SW480 (cell line): ENCODE measurements around the gene C1S.
"Not testable (repeated sequence)": the region's sequence is repeated elsewhere in the genome, so short reads cannot be mapped to it uniquely, and the experiment has no call there.

Experiments
- DNase-seq: peaks from one replicate; pipeline ENCODE4 v3.0.0-alpha.2; 2016; ENCODE audit warnings: low spot score

C1S gene

DNA sequence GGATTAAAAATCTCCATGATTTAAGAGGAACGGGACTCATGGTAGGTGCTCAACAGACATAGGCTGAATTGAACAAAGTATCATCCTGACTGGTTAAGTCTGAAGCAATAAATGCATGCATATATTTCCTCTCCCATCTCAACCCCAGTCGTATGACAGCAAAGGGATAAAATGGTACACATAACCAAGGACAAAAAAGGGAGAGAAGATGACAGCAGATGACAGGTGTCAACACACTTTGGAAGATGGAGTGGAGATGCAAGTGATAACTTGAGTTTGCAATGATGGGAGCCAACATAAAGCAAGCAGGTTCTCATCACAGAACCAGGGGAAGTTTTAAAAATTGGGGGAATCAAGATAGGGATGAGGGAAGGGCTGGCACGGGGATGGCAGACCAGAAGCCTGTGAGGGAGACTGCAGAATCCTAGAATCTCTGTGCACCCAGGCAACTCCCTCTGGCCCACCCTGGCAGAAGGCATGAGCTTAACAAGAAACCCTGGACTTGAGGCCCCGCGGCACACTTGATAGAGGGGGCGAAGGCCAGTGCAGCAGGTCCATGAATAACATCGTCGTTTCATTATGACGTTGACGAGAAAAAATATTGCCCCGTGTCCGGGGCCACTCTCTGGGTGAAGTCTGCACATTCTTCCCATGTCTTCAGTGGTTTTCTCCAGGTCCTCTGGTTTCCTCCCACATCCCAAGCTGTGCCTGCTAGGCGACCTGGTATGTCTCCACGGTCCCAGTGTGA is 43.5 kb downstream of the C1S start:
- DNase-seq, result no peak

DNA sequence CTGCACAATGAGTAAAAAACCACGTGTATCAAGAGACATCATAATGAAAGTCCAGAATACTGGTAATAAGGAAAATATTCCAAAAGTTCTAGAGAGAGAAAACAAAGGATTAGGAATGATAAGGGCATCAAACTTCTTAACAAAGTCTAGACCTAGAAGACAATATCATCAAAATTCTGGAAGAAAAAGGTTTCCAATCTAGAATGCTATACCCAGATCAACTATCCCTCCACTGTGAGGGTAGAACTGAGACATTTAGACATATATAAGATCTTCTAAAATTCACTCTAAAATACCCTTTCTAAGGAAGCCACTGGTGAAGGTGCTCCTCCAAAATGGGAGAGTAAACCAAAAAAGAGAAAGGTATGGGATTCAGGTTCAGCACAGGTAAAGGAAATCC is 45.6 kb downstream of the C1S start:
- no peak for DNase-seq

DNA sequence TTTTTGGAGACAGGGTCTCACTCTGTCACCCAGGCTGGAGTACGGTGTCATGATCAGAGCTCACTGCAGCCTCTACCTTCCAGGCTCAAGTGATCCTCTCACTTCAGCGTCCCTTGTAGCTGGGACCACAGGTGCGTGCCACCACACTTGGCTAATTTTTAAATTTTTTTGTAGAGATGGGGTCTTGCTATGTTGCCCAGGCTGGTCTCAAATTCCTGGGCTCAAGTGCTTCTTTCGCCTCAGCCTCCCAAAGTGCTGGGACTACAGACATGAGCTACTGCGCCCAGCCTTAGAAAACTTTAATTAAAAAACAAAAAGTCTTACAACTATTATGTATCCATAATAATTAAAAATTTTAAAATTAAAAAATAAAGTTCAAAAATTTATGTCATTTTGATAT is 46.7 kb downstream of the C1S start:
- not testable (repeated sequence) for DNase-seq

DNA sequence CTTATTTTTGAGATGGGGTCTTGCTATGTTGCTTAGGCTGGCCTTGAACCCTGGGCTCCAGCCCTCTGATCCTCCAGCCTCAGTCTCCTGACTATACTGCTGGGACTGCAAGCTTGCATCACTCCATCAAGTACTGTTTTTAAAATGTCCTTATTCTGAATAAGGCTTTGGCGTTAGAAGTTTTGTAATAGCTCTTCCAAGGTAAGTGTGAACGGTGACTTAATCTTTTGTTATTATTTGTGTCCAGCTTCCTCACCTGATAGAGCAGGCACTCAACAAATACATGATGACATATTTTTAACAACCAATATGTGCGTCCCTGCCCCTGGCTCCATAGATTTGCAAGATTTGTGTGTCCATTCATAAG is 47.1 kb downstream of the C1S start:
- DNase-seq, result peak; percentile 33

DNA sequence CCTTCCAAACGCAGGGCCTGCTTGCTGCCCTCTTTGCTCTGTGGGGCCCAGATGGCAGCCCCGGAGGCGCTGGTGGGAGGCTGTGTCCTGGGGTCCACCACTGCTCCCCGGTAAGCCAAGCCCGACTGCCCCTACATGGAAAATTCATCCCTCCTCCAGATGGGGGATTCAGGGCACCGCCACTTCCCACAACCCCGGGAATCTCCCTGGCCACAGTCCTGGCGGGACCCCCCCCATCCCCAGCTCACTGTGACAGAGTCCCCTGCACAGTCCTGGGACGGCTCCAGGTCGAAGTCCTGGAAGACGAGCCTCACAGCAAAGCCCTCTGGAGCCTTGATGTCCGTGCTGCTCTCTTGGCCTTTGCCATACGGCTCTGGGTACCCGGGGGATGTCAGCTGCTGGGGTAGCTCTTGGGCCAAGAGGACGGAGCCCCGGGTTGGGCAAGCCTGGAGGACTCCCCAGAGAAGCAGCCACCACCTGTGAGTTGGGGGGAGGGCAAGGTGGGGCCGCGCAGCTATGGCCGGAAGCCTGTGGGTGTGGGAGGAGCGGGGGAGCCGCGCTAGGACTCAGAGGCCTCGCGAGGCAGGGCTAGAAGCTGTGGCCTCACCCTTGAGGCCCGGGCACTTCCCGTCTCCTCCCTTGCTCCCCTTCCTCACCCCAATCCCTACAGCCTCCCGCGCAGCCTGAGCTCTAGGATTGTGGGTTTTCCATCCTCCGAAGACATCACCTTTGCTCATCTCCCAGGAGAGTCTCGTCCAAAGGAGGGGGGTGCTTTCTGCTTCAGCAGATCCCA is 47.7 kb downstream of the C1S start:
- DNase-seq, result peak; percentile 90

DNA sequence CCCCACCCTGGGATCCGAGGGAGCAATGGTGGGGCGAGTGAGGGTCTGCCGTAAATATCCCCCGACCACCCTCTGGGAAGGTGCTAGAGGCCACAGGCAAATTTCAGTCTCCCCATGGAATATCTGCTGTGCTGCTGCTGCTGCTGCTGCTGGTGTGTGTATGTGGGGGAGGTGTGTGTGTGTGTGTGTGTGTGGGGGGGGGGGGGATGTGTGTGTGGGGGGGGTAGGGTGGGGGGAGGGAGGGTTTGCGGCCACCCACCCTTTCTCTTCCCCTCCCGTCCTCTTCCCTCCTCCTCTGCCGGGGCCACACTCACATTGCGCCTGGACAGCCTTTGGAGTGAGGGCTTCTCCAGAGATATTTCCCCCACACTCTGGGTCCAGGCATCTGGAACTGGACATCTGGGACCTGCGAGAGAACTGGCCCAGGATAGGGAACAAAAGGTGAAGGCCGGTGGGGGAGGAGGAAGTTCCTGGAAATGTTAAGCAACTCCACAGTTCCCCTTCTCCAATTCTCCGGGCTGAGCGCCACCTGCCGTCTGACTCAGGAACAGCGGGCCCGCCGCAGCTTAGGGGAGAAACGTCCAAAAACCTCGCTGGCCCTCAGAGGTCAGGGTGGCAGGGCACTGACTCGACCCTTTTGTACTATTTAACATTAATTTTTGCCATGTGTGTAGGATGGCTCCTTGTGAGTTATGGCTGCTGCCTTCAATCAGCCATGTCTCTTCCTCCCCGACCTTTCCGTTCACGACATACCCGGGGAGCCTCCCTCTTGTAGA is 48.5 kb downstream of the C1S start, which contains the start of gene C1RL:
TSS of gene C1RL (minus strand) at position 419 of the 776 bp plus-strand sequence. CDS start at position 385, 34 bp downstream.
- peak; percentile 95 for DNase-seq

DNA sequence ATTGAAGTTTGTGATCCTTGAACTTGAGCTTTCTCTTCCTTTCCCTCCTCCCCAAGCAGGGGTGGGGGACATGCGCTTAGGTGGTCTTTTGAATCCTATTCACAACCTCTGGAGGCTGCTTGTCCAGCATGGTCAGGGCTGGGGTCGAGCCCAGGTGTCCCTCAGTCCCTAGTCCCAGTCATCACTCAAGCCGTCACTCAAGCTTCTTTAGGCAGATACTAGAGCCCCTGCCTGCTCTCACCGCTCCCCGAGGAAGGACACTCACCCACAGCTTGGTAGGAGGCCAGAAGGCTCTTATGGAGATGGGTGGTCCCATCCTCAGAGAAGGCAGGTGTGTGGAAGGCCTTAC is 49.0 kb downstream of the C1S start:
- no peak for DNase-seq

DNA sequence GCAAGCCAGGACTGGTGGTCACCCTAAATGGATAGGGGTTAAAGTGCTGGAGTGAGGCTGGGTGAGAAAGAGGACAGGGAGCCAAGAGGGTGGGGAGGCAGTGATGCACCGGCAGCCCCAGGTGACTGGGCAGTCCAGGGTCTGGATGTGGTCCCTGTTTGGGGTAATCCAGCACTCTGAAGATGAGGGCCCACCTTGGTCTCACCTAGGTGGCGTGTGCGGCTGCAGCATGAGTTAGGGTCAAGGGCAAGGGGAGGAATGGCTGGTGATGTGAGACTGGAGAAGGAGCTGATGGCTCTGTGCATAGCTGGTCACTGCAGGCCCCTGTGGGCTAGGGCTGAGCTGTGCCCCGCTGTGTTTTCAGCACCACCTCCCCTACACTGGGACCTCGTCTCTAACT is 50.1 kb downstream of the C1S start:
- DNase-seq, result no peak

DNA sequence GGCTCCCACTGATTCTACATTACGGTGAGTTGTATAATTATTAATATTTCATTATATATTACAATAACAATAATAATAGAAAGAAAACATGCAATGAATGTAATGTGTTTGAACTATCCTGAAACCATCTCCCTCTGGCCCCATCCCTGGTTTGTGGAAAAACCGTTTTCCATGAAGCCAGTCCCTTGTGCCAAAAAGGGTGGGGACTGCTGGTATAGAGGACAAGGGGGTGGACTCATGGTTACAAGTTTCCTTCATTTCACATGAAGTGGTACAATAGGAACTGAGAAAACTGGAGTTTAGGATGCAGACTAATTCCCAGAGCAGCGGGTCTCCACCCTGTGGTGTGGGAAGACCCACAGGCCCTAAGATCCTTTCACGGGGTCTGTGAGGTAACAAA is 51.5 kb downstream of the C1S start:
- no peak for DNase-seq

DNA sequence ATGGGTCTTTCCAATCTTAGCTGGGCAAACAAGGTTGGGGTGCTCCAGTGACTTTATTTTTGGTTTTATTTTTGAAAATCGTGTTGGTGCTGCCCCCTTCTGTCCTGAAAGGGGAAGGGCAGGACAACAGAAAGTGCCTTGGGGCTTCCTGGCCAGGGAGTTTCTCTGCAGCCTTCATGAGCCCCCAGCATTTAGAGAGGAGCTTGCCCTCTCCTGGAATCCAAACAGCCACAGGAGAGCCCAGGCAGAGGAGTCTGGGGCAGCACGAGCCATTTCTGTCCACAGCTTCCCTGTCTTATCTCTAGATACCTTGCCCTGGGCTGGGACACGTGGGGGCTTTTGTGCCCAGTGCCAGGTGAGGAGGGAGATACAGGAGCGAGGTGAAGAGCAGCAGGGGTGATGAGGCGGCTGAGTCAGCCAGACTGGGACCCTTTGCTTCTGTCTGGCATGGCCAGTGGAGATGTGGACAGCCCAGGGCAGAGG is 52.9 kb downstream of the C1S start:
- peak; percentile 57 for DNase-seq

DNA sequence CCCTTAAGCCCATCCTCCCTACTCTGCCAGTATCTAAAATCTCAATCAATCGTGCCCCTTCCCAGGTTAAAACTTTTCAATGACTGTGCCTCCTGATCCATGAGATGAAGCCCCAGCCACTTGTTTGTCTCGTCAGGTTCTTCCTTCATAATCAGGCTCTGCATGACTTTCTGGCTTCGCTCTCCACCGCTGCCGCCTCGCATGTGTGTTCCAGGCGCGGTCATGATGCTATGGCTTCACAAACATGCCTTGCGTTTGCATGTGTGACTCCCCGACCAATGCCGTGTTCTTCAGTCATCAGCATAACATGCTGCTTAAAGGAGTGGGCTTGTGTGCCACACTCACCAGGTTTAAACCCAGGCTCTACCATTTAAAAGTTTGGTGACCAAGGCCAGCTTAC is 53.5 kb downstream of the C1S start:
- no peak for DNase-seq

DNA sequence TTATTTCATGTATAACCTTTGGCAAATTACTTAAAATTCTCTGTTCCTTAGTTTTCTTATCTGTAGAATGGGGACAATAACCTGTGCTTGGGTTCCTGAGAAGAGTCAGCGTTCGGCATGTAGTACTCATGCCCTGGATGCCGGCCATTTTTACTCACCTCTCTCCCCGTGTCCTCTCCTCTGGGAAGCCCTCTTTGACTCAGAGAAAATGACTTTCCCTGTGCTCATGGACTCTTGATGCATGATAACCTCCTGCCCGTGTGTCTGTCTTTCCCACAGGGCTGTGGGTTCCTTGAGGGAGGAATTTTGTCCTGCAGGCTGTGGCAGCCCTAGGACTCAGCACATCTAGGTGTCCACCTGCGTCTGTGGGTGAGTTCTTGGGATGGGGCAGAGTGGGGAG is 54.3 kb downstream of the C1S start:
- DNase-seq, result no peak

DNA sequence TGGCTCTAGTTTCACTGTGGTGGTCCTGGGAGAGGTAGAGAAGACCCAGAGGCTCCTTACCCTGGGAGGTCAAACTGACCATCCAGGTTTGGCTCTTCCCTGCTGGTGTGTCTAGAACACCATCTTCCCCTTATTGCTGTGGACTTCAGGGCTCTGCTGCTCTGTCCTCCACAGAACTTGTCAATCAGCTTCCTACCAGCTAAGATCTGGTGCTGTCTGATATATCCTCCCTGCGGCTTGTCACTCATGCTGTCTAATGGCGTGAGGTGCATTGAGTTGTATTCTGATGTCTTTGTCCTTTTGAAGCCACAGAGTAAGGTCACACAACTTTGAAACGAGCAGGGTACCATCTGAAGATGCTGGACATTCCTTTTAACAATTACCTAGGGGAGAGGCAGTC is 55.7 kb downstream of the C1S start:
- DNase-seq, result no peak

DNA sequence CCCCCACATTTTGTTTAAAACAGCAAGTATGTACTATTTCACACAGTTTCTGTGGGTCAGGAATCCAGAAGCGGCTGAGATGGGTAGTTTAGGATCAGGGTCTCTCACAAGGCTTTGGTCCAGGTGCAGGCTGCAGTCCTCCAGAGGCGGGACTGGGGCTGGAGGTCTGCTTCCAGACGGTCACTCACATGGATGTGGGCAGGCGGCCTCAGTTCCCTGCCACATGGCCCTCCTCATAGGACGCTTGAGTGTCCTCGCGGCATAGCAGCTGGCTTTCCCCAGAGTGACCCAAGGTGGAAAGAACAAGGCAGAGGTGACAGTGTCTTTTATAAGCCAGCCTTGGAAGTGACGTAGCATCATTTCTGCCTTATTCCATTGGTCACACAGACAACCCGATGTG is 56.4 kb downstream of the C1S start:
- DNase-seq, result no peak

DNA sequence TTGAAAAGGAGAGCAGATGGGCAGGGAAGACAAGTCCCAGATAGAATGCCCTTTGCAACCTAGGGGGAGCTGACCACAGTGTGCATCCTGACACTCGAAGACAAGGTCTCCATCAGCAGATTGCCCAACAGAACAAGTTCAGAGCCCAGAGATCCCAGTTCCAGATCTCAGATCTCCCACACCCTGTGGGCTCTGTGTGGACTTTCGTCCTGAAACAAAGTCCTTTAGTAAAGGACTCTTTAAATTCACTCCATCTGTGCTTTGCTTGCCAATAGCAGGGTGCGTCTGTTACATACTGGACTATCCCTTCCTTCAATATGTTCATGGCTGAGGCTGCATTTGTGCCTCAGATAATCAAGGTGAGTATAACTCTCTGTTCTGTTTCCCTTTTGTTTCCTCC is 57.2 kb downstream of the C1S start:
- no peak for DNase-seq

DNA sequence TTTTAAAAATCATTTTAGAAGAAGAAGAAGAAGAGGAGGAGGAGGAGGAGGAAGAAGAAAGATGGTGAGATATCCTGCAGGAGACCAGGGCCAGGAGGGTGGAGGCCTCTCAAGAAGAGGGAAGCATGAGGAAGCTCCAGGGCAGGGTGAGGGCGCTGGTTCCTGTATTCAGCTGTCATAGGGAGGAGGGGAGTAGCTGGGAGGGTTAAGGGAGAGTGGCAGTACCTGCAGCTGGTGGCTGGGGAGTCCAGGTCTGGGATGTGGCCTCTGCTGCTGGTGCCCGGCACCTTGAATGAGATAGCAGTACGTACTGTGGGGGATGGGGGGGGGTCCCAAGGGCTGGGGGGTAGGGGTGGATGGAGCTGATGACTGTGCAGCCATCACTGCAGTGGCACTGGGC is 58.4 kb downstream of the C1S start:
- DNase-seq, result no peak

DNA sequence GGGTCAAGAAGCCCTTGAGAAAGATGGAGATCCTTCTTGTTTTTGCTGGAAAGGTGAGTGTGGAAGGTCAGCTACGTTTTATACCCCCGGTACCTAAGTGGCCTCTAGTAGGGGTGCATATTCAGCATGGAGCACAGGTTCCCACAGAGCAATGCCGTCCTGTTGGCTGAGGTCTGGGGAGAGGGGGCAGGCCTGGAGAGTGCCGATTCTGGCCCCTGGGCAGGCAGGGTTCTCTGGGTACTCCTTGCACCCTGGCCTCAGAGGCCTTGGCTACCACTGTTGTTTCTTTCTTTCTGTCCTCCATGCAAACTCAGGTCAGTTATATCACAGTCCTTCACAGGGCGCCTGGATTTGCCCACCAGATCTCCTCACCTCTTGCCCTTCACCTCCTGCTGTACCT is 59.6 kb downstream of the C1S start:
- DNase-seq, result no peak
